Measurements from ENCODE around the gene NCAM1.

The NCAM1 gene

DNA sequence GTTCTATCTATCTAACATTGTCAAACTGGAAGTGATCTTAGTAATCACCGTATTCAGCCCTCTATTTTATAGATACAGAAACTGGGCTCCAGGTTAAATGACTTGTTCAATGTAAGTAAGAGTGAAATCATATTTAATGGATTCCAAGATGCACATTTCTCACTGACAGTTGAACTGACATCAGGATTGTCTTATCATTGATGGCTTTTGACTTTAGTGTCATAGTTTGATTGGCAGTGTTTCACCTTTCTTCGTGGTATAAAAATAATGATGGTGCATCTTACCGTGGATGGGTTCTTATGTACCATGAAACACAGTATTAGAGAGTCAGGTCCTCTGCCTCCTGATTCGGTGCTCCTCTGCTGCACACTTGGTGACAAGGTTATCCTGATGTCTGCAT, 123.1 kb downstream of the NCAM1 start:
- DNase-seq (ENCODE audit: low read depth in 2 of 2, low spot score in 1 of 2): no peak

DNA sequence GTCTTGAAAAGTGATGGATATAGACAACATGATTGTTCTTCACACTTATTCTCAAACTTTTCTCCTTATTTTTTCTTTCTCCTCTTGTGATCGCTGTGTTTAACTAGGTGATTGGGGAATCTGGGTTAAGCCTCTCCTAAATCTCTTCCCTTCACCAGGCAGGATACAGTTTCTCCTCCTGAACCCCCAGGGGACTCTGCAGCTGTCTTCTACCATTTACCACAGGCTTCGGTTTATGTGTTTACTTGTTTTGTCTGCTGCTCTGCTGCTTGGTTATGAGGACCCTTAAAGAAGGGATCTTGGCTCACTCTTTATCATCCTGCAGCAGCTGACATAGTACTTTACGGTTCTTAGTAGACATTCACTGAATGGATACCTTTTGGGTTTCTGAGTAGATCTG, 124.2 kb downstream of the NCAM1 start:
- no peak for DNase-seq (ENCODE audit: low read depth in 2 of 2, low spot score in 1 of 2)

DNA sequence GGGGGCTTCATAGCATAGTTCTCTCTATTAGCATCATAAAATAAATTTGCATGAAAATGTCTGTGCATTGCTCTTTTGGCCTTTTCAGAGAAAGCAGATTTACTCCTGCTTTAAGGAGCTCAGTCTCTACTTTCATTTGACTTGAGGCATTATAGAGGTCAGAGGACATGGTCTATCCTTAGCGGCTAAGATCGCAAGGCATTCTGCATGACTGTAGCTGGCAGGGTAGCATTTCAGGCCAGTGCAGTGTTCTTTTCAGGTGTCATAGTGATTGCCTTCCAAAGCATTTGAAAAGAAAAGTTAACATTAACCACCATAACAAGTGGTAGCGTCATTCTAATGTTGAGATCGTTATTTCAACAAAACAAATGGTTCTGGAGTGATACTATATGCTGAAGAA, 126.5 kb downstream of the NCAM1 start:
- DNase-seq (ENCODE audit: low read depth in 2 of 2, low spot score in 1 of 2): no peak

GRCh38 chr11:113090716-113091480, 129.7 kb downstream of the NCAM1 start:
- DNase-seq (ENCODE audit: low read depth in 2 of 2, low spot score in 1 of 2): no peak

- DNase-seq (ENCODE audit: low read depth in 2 of 2, low spot score in 1 of 2): no peak
Observed at GRCh38 chr11:113091481-113091780, 130.2 kb downstream of the NCAM1 start.

DNA sequence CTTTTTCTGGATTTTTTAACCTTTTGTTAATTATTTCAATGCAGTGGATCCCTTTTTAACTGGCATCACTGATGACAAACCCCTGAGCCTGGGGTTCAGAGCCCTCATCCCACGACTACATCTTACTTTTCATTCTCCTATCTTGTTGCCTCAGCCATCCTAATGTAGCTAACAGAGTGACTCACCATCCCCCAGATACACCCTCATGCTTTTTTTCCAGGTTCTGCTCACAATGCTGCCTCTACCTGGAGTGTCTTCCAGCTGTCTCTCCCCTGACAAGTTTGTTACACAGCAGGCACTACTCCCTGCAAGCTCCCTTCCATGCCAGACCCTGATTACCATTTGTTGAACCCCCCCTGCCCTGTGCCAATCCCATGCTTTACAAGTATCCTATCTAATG, 135.4 kb downstream of the NCAM1 start:
- no peak for DNase-seq (ENCODE audit: low read depth in 2 of 2, low spot score in 1 of 2)

DNA sequence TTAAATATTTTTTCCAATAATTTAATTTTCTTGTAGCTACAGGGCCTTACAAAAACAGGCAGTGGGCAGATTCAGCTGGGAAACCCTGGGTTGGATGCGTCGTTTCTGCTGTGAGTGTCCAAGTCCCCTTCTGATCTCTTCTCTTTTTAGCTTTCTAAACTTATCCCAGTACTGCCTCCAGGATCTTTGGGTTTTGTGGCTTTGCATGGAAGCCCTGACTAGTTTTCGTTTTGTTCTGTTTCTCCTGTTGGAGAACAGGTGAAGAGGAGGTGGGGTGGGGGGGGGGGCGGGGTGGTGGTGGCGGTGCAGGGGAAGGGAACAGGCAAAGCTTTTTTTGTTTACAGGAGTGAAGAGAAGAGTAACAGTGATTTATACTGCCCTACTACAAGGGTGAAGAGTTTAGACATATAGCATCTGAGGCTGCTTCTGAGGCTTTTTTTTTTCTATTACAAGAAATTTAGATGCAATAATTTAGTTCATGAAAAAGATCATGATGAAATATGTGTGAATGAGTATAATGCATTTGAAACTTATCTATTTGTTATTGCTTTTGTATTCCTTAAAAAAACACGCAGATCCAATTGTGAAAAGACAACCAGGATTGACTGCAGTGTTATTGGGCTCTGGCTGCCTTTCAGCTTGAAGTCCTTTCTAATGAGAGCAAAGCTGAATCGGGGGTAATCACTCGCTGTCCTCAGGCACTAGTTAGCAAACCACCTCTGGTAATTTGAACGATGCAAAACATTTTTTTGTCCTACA, 142.9 kb downstream of the NCAM1 start:
- no peak for DNase-seq (ENCODE audit: low read depth in 2 of 2, low spot score in 1 of 2)

GRCh38 chr11:113104691-113105251, 143.6 kb downstream of the NCAM1 start:
- DNase-seq (ENCODE audit: low read depth in 2 of 2, low spot score in 1 of 2): no peak

DNA sequence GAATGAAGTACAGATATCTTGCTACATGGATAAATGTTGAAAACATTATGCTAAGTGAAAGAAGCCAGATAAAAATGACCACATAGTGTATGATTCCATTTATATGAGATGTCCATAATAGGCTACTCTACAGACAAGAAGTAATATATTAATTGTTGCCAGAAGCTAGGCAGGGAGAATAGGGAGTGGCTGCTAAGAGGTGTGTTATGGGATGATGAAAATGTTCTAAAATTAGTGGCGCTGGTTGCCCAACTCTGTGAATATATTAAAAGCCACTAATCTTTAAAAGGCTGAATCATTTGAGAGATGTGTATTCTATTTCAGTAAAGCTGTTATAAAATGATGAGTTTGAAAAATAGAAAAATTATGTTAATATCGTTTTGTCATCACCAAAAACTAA, 144.4 kb downstream of the NCAM1 start:
- no peak for DNase-seq (ENCODE audit: low read depth in 2 of 2, low spot score in 1 of 2)

DNA sequence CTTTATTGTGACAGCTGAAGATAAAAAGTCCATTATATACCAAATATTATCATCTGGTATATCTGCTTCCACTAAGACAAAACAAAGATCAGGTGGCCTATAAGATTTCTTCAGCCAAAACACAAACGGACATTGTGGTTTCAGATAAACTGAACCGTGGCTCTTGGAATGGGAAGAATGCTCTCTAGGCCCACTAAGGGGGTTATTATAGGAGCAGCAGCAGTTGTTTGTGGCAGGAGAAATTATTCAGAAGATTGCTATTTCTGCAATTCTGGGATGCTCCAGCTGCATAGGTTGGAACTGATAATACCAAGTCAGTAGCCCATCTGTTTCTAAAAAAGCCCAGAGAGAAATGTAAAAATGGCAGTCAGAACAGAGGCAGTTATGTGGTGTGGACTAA, 145.3 kb downstream of the NCAM1 start:
- no peak for DNase-seq (ENCODE audit: low read depth in 2 of 2, low spot score in 1 of 2)

DNA sequence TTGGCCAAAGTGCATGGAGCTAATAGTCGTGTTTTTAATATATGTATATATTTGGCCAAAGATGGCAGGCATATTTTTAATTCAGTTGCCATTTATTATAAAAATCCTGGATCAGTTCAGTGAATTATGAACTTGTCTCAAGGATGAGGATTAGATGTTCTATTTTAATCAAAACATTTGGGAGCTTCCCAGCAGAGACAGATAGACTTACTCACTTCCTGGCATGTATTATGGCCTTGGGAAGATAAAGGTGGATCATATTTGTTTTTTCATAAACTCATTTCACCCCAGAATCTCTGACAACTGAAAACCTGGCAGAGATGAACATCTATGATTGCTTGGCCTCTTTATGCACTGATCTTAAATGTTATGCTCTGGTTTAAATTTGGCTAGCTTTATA, 148.8 kb downstream of the NCAM1 start:
- DNase-seq (ENCODE audit: low read depth in 2 of 2, low spot score in 1 of 2): no peak

DNA sequence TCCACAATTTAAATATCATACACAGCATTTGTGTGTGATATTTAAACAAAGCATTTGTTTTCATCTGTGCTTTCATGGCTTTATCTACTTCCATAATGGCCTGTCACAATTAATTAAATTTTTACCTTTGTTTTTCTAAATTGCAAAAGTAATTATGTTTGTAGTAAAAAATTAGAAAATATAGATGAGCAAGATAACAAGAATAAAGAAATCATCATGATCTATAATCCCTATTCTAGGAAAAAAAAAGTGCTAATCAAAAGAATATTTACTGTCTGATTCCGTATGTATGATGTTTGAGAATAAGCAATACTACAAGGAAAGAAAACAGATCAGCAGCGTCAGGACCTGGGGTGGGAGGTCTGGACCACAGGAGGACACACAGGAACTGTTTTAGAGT, 149.9 kb downstream of the NCAM1 start:
- DNase-seq (ENCODE audit: low read depth in 2 of 2, low spot score in 1 of 2): no peak

DNA sequence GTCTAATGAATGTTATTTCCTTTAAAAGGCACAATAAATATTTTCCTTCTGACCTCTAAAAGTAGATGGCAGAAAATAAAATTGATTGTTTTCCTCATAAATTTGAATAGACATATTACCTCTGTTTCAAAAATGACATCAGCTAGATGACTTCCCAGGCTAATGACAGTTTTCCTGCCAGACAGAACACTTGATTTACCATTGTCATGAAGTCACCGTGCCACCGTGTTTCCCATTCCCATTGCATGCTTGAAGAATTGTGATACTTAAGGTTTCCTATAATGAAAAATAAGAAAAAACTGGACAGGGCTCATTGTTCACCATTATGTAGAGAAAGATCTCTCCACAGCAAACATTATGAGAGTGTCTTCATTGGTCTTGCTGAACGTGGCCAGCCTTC, 151.1 kb downstream of the NCAM1 start:
- no peak for DNase-seq (ENCODE audit: low read depth in 2 of 2, low spot score in 1 of 2)

DNA sequence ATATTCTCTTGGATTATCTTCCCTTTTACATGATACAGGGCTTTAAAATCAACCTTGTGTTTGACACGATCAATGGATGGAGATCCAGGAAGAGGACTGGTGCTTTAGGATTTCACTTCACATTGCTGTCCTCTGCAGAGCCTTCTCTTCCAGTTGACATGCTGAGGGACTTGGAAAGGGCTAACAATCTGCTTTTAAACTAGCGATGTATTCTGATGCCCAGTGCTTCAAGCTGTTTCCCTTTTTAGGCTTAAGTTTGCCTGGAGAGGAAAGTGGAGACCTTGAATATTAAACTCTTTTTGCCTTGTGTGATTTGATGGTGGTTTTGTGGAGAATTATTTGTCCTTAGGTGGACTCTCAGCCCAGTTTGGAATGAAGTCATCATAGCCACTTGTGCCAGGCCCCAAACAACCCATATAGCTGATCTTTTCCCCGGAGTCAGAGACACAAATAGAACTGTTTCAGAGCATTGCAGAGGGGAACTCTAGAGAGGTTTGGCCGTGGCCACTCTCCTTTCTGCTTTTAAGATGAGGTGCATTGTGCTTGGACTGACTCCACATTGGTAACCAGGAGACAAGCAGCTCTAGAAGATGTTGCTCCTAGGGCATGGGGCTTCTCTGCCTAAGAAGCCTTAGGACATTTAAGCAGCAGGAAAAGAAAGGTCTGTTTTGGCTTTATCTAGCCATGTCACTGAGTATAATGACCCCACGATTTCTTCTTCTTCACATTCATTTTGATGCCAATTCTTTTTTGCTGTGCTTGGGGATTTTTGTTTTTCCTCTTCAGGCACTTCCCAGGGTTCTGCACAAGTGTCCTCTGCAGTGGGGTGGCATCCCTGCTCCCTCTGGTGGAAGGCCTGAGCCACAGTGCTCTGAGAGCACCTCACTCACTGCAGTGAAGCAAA, 152.8 kb downstream of the NCAM1 start:
- no peak for DNase-seq (ENCODE audit: low read depth in 2 of 2, low spot score in 1 of 2)

DNA sequence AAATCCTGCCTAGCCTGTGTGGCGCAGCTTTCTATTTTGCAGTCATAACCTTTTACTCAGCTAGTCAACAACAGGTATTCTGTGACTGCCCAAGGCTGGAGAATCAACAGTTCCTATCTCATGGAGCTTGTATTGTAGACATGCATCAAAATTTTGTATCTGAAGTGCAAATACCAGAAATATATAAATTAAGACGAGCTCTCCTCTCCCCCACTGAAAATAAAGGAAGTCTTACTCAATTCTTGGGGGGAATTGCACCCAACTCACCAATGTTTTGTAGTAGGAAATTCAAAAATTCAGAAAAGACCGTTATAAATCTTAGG, 153.4 kb downstream of the NCAM1 start:
- no peak for DNase-seq (ENCODE audit: low read depth in 2 of 2, low spot score in 1 of 2)

DNA sequence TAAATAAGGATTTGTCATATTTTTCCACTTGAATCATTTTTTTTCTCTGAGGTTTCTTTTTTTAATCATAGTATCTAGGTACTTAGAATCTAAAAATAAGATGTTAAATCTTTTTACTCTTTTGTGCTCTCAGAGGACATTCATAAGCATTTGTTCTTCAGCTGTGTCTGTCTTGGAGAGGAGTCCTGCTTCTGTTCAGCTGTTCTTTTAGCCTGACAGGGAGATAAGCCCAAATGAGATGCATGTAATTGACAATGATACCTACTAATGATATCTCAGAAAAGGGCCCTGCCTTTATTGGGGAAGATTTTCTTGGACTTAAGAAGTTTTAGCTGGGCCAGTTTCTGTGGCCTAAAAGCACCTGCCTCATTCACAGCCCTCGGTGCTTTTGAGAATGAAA, 156.9 kb downstream of the NCAM1 start:
- no peak for DNase-seq (ENCODE audit: low read depth in 2 of 2, low spot score in 1 of 2)

DNA sequence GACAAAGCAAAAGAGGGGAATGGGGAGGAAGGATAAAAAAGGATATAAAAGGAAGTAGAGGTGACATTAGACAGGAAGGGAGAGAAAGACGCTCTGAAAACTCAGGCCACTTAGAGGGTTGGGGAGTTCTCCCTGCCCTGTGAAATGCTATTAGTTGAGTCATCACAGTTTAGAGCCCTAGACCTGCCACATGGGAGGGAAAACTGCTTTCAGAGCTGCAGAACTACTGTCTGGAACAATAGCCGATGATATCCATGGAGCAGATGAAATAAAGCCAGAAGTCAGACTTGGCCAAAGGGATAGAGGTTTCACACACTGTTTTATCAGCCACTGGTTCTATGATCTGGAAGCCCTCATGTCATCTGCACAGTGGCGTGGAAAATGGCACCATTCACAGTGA, 157.9 kb downstream of the NCAM1 start:
- no peak for DNase-seq (ENCODE audit: low read depth in 2 of 2, low spot score in 1 of 2)

- no peak for DNase-seq (ENCODE audit: low read depth in 2 of 2, low spot score in 1 of 2)
Observed at GRCh38 chr11:113119966-113120736, 158.9 kb downstream of the NCAM1 start.

DNA sequence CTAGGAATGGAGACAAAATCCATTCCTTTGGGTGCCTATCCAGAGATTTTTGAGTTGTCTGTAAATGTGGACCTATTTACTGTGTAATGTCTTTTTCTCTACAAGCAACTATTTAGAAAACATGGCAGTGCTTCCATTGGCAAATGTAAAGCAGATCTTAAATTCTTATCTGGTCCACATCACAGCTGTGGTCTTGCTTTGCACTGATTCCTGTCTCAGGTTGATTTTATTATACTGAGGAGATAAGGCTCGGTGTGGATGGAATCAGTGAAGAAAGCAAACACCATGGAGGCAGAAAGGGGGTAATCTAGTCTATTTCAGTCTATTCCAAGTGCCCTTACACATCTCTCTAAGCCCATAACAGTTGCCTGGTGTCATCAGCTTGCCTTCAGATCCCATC, 160.5 kb downstream of the NCAM1 start:
- DNase-seq (ENCODE audit: low read depth in 2 of 2, low spot score in 1 of 2): no peak

DNA sequence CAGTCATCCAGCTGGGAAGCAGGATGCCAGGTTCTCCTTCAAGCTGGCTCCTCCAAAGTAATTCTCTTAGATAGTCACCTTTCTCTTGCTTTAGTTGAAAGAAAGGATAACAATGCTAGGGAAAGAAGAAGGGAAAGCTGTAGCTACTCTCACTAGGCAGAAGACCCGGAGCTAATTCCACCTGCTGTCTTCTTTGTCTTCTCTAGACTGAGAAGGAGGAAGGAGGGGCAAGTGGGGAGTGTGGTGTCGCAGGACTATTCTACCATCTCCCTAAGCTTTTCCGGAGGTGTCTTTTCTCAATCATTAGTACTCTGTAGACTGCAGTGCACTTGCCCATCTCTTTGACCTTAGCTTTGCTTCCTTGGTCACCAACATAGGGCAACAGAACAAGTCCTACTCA, 162.8 kb downstream of the NCAM1 start:
- DNase-seq (ENCODE audit: low read depth in 2 of 2, low spot score in 1 of 2): no peak

GRCh38 chr11:113124578-113124977, 163.4 kb downstream of the NCAM1 start:
- DNase-seq (ENCODE audit: low read depth in 2 of 2, low spot score in 1 of 2): no peak

Data from stimulated activated CD8-positive, alpha-beta memory T cell treated with anti-CD3 and anti-CD28 coated beads, Interleukin-4, amount 100 ng/mL, for 4 hours (primary cell).